Measurements from ENCODE around the gene CEP104.

DNA sequence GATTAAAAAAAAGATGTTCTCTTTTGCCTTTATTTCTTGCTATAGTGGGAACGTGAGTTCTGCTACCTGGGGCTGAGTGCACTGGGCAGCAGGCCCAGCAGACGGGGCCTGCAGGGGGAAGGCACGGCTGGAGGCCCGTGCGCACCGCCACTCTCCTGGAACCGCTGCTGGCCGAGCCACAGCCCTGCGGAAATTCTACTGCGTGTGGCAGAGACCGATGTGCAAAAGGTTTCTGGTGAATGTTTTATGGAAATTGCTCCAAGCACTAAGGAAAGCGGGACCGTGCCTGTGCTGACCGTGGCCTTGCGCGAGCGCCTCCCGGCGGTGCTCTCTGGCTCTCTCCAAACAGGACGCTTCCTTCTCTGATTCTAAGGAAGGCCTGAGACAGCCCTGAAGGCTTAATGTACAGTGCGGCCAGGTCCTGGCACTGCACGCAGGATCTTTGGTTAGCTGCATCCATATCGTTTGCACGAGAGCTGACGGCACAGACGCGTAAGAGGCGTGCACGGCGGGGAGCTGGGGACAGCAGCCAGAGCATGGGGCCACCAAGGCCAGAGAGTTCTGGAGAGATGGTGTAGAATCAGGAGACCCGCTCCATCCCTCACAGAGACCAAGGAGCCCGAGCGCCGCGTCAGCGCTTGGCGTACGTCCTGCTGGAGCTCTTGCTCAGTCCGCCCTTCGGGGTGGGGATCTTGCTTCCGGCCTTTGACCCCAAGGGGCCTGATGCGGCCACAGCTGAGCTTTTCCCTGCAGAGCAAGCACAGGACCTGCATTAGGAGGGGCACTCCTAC lies 42.0 kb downstream of the CEP104 start:
- TF ChIP-seq, protein P1, sequence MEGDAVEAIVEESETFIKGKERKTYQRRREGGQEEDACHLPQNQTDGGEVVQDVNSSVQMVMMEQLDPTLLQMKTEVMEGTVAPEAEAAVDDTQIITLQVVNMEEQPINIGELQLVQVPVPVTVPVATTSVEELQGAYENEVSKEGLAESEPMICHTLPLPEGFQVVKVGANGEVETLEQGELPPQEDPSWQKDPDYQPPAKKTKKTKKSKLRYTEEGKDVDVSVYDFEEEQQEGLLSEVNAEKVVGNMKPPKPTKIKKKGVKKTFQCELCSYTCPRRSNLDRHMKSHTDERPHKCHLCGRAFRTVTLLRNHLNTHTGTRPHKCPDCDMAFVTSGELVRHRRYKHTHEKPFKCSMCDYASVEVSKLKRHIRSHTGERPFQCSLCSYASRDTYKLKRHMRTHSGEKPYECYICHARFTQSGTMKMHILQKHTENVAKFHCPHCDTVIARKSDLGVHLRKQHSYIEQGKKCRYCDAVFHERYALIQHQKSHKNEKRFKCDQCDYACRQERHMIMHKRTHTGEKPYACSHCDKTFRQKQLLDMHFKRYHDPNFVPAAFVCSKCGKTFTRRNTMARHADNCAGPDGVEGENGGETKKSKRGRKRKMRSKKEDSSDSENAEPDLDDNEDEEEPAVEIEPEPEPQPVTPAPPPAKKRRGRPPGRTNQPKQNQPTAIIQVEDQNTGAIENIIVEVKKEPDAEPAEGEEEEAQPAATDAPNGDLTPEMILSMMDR (IDR thresholded peaks at IDR 0.05; ENCODE audit: poor library complexity): no peak
- TF ChIP-seq EZH2phosphoT487 (IDR thresholded peaks at IDR 0.05; ENCODE audit: low read depth, severe bottlenecking, unreplicated experiment): no peak
